Panc1 (cell line): Measurements from ENCODE around the gene P2RX3. TPM values are rescaled to one million over a fixed set of nuclear protein-coding genes. Genes with fewer than 3 reads are reported as not detected.

ENCODE experiments used
- ATAC-seq: fragments of 200-7000 bp; cut with Tn5 transposase; 2 replicates; pipeline ENCODE4 v1.9.1; 2020; ENCODE audit warnings: mild to moderate bottlenecking, moderate library complexity
- BruUV-seq: library from RNA; stranded (reverse); fragments of 400-500 nt; replicated peaks from 2 replicates; lab custom pipeline; 2021; lab: Mats Ljungman, UMichigan
- CTCF ChIA-PET: fragments of 300-600 bp; sonication (Branson Sonifier 250); formaldehyde crosslinking; loops from one replicate; lab custom pipeline; 2022; ENCODE audit warnings: antibody characterized with exemption; lab: Charles Lee
- POLR2A ChIA-PET: fragments of 300-600 bp; sonication (Branson Sonifier 250); formaldehyde crosslinking; loops from one replicate; lab custom pipeline; 2022; ENCODE audit warnings: antibody characterized with exemption; lab: Charles Lee
- DNase-seq: peaks from one replicate; pipeline ENCODE4 v3.0.0-alpha.2; 2010; ENCODE audit warnings: low read depth, low spot score
- H3K27ac ChIP-seq: 2 replicates; pipeline ENCODE4 v1.5.1; 2011; ENCODE audit warnings: mild to moderate bottlenecking, low read length, inconsistent platforms
- H3K27me3 ChIP-seq: fragments of 200-500 bp; sonication (Bioruptor generic); 2 replicates; pipeline ENCODE4 v1.6.0; 2014; ENCODE audit warnings: low read length, inconsistent platforms; ENCODE audit not compliant: control insufficient read depth, insufficient read depth
- H3K36me3 ChIP-seq: fragments of 200-500 bp; sonication (Bioruptor generic); 2 replicates; pipeline ENCODE4 v1.5.1; 2014; ENCODE audit warnings: inconsistent platforms, mild to moderate bottlenecking, low read length, moderate library complexity; ENCODE audit not compliant: control insufficient read depth, insufficient read depth
- H3K4me1 ChIP-seq: 2 replicates; pipeline ENCODE4 v1.5.1; 2011; ENCODE audit warnings: inconsistent platforms, mild to moderate bottlenecking, low read length, moderate library complexity; ENCODE audit not compliant: control insufficient read depth, insufficient read depth
- H3K4me3 ChIP-seq, 2 experiments: 2 replicates each; pipeline ENCODE4 v1.5.1; 2011 to 2012; ENCODE audit warnings: low read depth in 2 of 2, low read length in 2 of 2, mild to moderate bottlenecking in 2 of 2, inconsistent platforms in 1 of 2, moderate library complexity in 1 of 2
- H3K9me3 ChIP-seq: fragments of 200-500 bp; sonication (Bioruptor generic); 2 replicates; pipeline ENCODE4 v1.5.1; 2014; ENCODE audit warnings: low read depth, mild to moderate bottlenecking, inconsistent platforms, low read length, moderate library complexity; ENCODE audit not compliant: control insufficient read depth, insufficient read depth
- POLR2AphosphoS5 ChIP-seq: IDR thresholded peaks from 2 replicates; pipeline ENCODE4 v1.6.1; 2012; ENCODE audit warnings: mild to moderate bottlenecking, low read depth, low read length, moderate library complexity
- SIN3A ChIP-seq: IDR thresholded peaks from 2 replicates; pipeline ENCODE4 v1.6.1; 2012; ENCODE audit warnings: low read depth, mild to moderate bottlenecking, low read length, moderate library complexity, borderline replicate concordance; ENCODE audit not compliant: insufficient read depth
- TCF7L2 ChIP-seq: IDR thresholded peaks from 2 replicates; pipeline ENCODE4 v1.6.1; 2011; ENCODE audit warnings: mild to moderate bottlenecking, low read depth, low read length, inconsistent platforms
- in situ Hi-C: cut with HindIII; loops from 2 replicates; pipeline ENCODE4 v1.10.0; 2016; ENCODE audit warnings: low sequenced_read_pairs, low pct_unique_long_range_greater_than_20kb
- intact Hi-C: fragments of 100-400 bp; cut with micrococcal nuclease; formaldehyde crosslinking; loops from one replicate; pipeline ENCODE4 v1.10.0; 2022; ENCODE audit not compliant: unreplicated experiment
- total RNA-seq: library from RNA; stranded (reverse); gene quantifications from one replicate; pipeline ENCODE4 v1.2.1, GENCODE V29; 2021; ENCODE audit not compliant: unreplicated experiment
- TF ChIP-seq, protein P1 (sequence below): fragments of 450-650 bp; IDR thresholded peaks from 2 replicates; pipeline ENCODE4 v1.5.1; 2017; ENCODE audit warnings: mild to moderate bottlenecking
- TF ChIP-seq, protein P2 (sequence below), 2 experiments: IDR thresholded peaks; 2 replicates each; pipeline ENCODE4 v1.6.1; 2011 to 2012; ENCODE audit warnings: low read depth in 2 of 2, control low read depth in 1 of 2, low read length in 1 of 2, mild to moderate bottlenecking in 1 of 2, moderate library complexity in 1 of 2; ENCODE audit not compliant: insufficient read depth in 1 of 2

Gene P2RX3
- total RNA-seq, 1 experiment from 2014 or later, result not detected

DNA sequence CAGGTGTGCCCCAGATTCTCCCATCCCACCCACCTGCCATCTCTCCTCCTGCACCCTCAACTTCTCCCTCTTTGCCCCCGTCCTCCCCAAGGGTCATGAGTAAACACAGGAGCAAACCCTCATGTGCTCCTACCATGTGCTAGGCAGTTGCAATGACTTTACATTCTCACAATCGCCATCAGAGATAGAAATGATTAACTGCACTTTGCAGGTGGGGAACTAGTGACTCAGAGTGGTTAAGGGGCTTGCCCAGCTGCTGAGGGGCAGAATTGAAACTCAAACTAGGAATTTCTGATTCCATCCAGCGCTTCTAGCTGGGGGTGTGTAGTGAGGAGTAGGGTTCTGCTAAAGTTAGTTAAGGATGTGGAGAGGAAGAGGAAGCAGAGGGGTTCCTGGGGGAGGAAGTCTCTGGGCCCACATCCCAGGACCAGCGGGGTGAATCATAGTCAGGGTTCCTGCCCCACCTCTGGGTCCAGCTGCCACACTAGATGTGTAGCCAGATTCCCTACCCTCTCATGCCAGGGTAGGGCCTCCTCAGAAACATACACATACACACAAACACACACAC is 68.3 kb downstream of the P2RX3 start:
- CTCF ChIA-PET, result no interaction called here
- no peak overlapping the region for H3K27ac ChIP-seq
- peaks cover 3% of the 10 kb centered on the region; the same call in 1 of the 2 replicates for H3K4me1 ChIP-seq
- in situ Hi-C loops (no loop called here), intact Hi-C loops (no loop called here)
- no peak for TF ChIP-seq POLR2AphosphoS5
- TF ChIP-seq TCF7L2, result no peak
- no peak for TF ChIP-seq SIN3A
- POLR2A ChIA-PET, result no interaction called here
- H3K4me3 ChIP-seq, result no peak overlapping the region
- DNase-seq (no peak), ATAC-seq (no peak)
- no TSS peak for BruUV-seq
- H3K27me3 ChIP-seq, result no peaks in the 10 kb centered on the region
- H3K36me3 ChIP-seq, result no peaks in the 10 kb centered on the region
- H3K9me3 ChIP-seq, result no peaks in the 10 kb centered on the region

DNA sequence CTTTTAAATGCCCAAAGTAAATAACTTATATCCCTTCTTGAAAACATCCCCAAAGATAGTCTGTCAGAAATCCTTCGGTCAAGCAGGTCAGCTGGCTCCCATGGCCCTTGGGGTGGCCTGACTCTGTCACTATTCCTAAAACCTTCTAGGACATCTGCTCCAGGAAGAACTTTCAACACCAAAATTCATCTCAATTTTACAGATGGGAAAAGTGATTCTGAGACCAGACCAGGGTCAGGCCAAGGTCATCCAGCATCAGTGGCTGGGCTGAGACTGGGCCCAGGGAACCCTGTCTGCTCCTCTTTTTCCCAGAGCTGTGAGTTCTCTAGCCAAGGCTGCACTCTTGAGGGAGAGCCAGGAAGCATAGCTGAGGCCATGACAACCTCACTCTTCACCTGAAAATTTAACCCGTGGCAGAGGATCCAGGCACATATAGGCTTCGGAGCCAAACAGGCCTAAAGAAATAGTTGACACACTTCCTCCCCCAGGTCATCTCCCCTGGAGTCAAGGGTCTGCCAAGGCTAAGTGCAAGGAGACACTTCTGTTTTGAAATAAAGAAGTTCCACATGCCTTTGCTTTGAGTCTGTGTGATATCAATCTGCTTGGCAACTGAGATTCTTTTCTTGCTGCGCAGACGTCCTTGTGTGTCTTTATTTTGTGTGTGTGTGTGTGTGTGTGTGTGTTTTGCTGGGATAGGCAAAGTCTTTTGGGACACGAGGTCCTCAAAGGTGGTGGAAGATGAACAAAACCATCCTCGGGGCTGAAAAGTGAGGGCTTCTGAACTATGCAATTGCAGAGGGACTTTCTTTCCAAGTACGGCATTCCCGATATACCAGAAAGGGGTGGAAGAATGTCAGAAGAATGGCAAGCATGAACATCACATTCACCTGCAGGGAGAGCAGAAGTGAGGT is 69.1 kb downstream of the P2RX3 start:
- no peak overlapping the region for H3K4me3 ChIP-seq
- intact Hi-C loops (no loop called here), in situ Hi-C loops (no loop called here)
- H3K27me3 ChIP-seq, result no peaks in the 10 kb centered on the region
- H3K36me3 ChIP-seq, result no peaks in the 10 kb centered on the region
- no TSS peak for BruUV-seq
- no peaks in the 10 kb centered on the region for H3K9me3 ChIP-seq
- POLR2A ChIA-PET, result no interaction called here
- H3K4me1 ChIP-seq, result peaks cover 2% of the 10 kb centered on the region; the same call in 1 of the 2 replicates
- CTCF ChIA-PET, result no interaction called here
- no peak overlapping the region for H3K27ac ChIP-seq
- no peak for ATAC-seq
- TF ChIP-seq, protein P1, sequence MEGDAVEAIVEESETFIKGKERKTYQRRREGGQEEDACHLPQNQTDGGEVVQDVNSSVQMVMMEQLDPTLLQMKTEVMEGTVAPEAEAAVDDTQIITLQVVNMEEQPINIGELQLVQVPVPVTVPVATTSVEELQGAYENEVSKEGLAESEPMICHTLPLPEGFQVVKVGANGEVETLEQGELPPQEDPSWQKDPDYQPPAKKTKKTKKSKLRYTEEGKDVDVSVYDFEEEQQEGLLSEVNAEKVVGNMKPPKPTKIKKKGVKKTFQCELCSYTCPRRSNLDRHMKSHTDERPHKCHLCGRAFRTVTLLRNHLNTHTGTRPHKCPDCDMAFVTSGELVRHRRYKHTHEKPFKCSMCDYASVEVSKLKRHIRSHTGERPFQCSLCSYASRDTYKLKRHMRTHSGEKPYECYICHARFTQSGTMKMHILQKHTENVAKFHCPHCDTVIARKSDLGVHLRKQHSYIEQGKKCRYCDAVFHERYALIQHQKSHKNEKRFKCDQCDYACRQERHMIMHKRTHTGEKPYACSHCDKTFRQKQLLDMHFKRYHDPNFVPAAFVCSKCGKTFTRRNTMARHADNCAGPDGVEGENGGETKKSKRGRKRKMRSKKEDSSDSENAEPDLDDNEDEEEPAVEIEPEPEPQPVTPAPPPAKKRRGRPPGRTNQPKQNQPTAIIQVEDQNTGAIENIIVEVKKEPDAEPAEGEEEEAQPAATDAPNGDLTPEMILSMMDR, result no peak
- TF ChIP-seq, protein P2, sequence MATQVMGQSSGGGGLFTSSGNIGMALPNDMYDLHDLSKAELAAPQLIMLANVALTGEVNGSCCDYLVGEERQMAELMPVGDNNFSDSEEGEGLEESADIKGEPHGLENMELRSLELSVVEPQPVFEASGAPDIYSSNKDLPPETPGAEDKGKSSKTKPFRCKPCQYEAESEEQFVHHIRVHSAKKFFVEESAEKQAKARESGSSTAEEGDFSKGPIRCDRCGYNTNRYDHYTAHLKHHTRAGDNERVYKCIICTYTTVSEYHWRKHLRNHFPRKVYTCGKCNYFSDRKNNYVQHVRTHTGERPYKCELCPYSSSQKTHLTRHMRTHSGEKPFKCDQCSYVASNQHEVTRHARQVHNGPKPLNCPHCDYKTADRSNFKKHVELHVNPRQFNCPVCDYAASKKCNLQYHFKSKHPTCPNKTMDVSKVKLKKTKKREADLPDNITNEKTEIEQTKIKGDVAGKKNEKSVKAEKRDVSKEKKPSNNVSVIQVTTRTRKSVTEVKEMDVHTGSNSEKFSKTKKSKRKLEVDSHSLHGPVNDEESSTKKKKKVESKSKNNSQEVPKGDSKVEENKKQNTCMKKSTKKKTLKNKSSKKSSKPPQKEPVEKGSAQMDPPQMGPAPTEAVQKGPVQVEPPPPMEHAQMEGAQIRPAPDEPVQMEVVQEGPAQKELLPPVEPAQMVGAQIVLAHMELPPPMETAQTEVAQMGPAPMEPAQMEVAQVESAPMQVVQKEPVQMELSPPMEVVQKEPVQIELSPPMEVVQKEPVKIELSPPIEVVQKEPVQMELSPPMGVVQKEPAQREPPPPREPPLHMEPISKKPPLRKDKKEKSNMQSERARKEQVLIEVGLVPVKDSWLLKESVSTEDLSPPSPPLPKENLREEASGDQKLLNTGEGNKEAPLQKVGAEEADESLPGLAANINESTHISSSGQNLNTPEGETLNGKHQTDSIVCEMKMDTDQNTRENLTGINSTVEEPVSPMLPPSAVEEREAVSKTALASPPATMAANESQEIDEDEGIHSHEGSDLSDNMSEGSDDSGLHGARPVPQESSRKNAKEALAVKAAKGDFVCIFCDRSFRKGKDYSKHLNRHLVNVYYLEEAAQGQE (IDR thresholded peaks at IDR 0.05; ENCODE audit: insufficient read depth in 1 of 2, low read depth in 2 of 2, low read length in 1 of 2), result no peak
- TF ChIP-seq POLR2AphosphoS5 (no peak), SIN3A (no peak), TCF7L2 (no peak)
- no peak for DNase-seq
